HL-60 (cell line): ENCODE results near the gene CCL20.

Experiments
- DNase-seq, 2 experiments: peaks; one replicate each; pipeline ENCODE4 v3.0.0-alpha.2; 2010 to 2020; ENCODE audit warnings: low read depth in 1 of 2, low spot score in 1 of 2
- H3K27ac ChIP-seq: fragments of 250-450 bp; sonication (Bioruptor Pico); replicated peaks from 2 replicates; pipeline ENCODE4 v1.5.1; 2020; ENCODE audit warnings: mild to moderate bottlenecking, moderate library complexity
- H3K27me3 ChIP-seq: fragments of 250-450 bp; sonication (Bioruptor Pico); 2 replicates; pipeline ENCODE4 v1.5.1; 2021; ENCODE audit warnings: mild to moderate bottlenecking, moderate library complexity; ENCODE audit not compliant: insufficient read depth, poor library complexity, severe bottlenecking
- H3K4me3 ChIP-seq: replicated peaks from 2 replicates; pipeline ENCODE4 v1.5.1; 2011; ENCODE audit warnings: mild to moderate bottlenecking, control low read depth, low read length; ENCODE audit not compliant: insufficient read depth
- CTCF ChIP-seq: IDR thresholded peaks from one replicate; pipeline ENCODE4 v1.5.1; 2011; ENCODE audit warnings: low read length, control low read depth, inconsistent platforms; ENCODE audit not compliant: insufficient read depth
- GABPA ChIP-seq: IDR thresholded peaks from 2 replicates; pipeline ENCODE4 v1.6.1; 2012; ENCODE audit warnings: low read depth
- POLR2AphosphoS5 ChIP-seq: IDR thresholded peaks from 2 replicates; pipeline ENCODE4 v1.6.1; 2012; ENCODE audit warnings: low read depth
- SPI1 ChIP-seq: IDR thresholded peaks from 2 replicates; pipeline ENCODE4 v1.6.1; 2012; ENCODE audit warnings: low read depth, mild to moderate bottlenecking, borderline replicate concordance
- TF ChIP-seq, protein P1 (sequence below): IDR thresholded peaks from 2 replicates; pipeline ENCODE4 v1.6.1; 2012; ENCODE audit warnings: low read depth; ENCODE audit not compliant: insufficient replicate concordance

The CCL20 gene

DNA sequence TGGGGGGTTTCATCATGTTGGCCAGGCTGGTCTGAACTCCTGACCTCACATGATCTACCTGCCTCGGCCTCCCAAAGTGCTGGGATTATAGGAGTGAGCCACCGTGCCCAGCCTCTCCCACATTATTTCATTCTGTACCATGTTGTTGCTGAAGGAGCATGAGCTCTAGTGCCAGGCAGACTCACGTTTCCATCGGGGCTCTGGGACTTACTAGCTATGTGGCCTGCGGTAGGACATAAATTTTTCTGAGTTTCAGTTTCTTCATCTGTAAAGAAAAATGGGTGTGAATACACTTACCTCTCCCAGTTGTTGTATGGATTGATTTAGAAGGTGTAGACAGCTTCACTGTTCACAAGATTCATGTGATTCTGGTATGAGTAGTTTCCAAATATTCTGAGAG is 30.8 kb upstream of the CCL20 start:
- no peaks in the 10 kb centered on the region for H3K27me3 ChIP-seq
- no peak overlapping the region for H3K27ac ChIP-seq
- DNase-seq, result no peak
- H3K4me3 ChIP-seq, result no peak overlapping the region
- TF ChIP-seq POLR2AphosphoS5 (no peak), CTCF (no peak), GABPA (no peak), SPI1 (no peak)
- TF ChIP-seq, protein P1, sequence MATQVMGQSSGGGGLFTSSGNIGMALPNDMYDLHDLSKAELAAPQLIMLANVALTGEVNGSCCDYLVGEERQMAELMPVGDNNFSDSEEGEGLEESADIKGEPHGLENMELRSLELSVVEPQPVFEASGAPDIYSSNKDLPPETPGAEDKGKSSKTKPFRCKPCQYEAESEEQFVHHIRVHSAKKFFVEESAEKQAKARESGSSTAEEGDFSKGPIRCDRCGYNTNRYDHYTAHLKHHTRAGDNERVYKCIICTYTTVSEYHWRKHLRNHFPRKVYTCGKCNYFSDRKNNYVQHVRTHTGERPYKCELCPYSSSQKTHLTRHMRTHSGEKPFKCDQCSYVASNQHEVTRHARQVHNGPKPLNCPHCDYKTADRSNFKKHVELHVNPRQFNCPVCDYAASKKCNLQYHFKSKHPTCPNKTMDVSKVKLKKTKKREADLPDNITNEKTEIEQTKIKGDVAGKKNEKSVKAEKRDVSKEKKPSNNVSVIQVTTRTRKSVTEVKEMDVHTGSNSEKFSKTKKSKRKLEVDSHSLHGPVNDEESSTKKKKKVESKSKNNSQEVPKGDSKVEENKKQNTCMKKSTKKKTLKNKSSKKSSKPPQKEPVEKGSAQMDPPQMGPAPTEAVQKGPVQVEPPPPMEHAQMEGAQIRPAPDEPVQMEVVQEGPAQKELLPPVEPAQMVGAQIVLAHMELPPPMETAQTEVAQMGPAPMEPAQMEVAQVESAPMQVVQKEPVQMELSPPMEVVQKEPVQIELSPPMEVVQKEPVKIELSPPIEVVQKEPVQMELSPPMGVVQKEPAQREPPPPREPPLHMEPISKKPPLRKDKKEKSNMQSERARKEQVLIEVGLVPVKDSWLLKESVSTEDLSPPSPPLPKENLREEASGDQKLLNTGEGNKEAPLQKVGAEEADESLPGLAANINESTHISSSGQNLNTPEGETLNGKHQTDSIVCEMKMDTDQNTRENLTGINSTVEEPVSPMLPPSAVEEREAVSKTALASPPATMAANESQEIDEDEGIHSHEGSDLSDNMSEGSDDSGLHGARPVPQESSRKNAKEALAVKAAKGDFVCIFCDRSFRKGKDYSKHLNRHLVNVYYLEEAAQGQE, result no peak

- Histone ChIP-seq H3K4me3 (peak overlapping the region; percentile 27), H3K27ac (0 out of 2 replicates have a peak overlapping the region, but pooled peaks have one; percentile 5), H3K27me3 (no peaks in the 10 kb centered on the region)
- TF ChIP-seq, protein P1, result no peak
- TF ChIP-seq CTCF, result no peak
- no peak for TF ChIP-seq SPI1
- no peak for TF ChIP-seq GABPA
- TF ChIP-seq POLR2AphosphoS5, result no peak
- no peak for DNase-seq
Observed at GRCh38 chr2:227783404-227784138, 30.1 kb upstream of the CCL20 start.

DNA sequence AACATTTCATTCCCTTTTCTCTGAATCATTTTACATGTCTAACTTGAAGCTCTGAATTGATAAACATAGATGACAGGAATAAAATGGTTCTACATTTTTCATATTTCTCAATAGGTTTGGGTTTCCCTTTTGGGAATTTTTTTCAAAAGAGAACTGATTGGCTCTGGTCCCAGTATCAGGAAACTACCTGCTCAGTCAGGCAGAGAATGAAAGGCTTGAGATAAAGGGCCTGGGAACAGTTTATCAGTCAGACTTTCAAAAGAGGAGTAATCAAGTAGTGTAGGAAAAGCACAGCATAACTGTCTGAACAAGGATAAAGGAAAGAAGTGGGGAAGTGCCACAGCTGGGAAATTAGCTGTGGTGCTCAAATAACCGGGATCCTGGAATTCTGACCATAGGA is 28.3 kb upstream of the CCL20 start:
- H3K27me3 ChIP-seq, result no peaks in the 10 kb centered on the region
- DNase-seq, result no peak
- H3K27ac ChIP-seq, result no peak overlapping the region
- H3K4me3 ChIP-seq, result no peak overlapping the region
- no peak for TF ChIP-seq POLR2AphosphoS5
- no peak for TF ChIP-seq CTCF
- TF ChIP-seq SPI1, result no peak
- TF ChIP-seq GABPA, result no peak
- TF ChIP-seq, protein P1, result no peak
